ENCODE data around the gene MUC5B. TPM values are rescaled to one million over a fixed set of nuclear protein-coding genes. Genes with fewer than 3 reads are reported as not detected.
"Not testable (repeated sequence)": the region's sequence is repeated elsewhere in the genome, so short reads cannot be mapped to it uniquely, and the experiment has no call there.

MUC5B gene
- total RNA-seq (2022) (3.4 and 10.5 TPM in 2 replicates), Bru-seq, nascent RNA (percentile 28 among the genes with signal in this experiment), BruChase-seq, experiment 1, labeled RNA remaining after a 6-hour chase (percentile 42 among the genes with signal in this experiment), BruChase-seq, experiment 2, labeled RNA remaining after a 2-hour chase (percentile 26 among the genes with signal in this experiment)
- long read RNA-seq, partial matches to known transcripts = 6 of 6 reads
- long read RNA-seq, other reads (novel, unspliced or antisense) = 0 of 6 reads

GRCh38 chr11:1222491-1223345 is at the start of gene MUC5B:
Gene MUC5B (plus strand): TSS chr11:1223066. CDS start chr11:1223124, 58 bp downstream.
- H3K9me3 Mint-ChIP-seq (ENCODE audit: low read depth, unreplicated experiment) = no peaks in the 10 kb centered on the region
- peak; percentile 75 for DNase-seq
- BruUV-seq (replicated peaks) = no TSS peak
- CTCF ChIA-PET = interaction anchor here (0.7 kb wide), 1 partner anchor 79 kb away, joined by 8 read pairs; no protein-coding TSS in a partner anchor
- peaks cover 14% of the 10 kb centered on the region for H3K36me3 Mint-ChIP-seq (ENCODE audit: insufficient read depth, unreplicated experiment)
- peaks cover 31% of the 10 kb centered on the region for H3K27me3 Mint-ChIP-seq (ENCODE audit: unreplicated experiment)
- intact Hi-C loops (cut with micrococcal nuclease; ENCODE audit: unreplicated experiment) = no loop called here
- H3K4me1 Mint-ChIP-seq (ENCODE audit: low read depth, unreplicated experiment) = peaks cover 16% of the 10 kb centered on the region
- H3K27ac Mint-ChIP-seq (ENCODE audit: unreplicated experiment) = no peak within 1 kb of the TSS
- H3K4me3 Mint-ChIP-seq (ENCODE audit: low read depth, unreplicated experiment) = no peak within 1 kb of the TSS
- no peak for TF ChIP-seq CTCF (IDR thresholded peaks at IDR 0.05; ENCODE audit: unreplicated experiment)

- CTCF ChIA-PET; H3K4me3 Mint-ChIP-seq (ENCODE audit: low read depth, unreplicated experiment); H3K27ac Mint-ChIP-seq (ENCODE audit: unreplicated experiment); H3K4me1 Mint-ChIP-seq (ENCODE audit: low read depth, unreplicated experiment); intact Hi-C loops (cut with micrococcal nuclease; ENCODE audit: unreplicated experiment); DNase-seq; H3K27me3 Mint-ChIP-seq (ENCODE audit: unreplicated experiment); BruUV-seq (replicated peaks): not testable (repeated sequence)
- Mint-ChIP-seq H3K9me3 (ENCODE audit: low read depth, unreplicated experiment) (peaks cover 12% of the 10 kb centered on the region), H3K36me3 (ENCODE audit: insufficient read depth, unreplicated experiment) (peaks cover 22% of the 10 kb centered on the region)
Observed at GRCh38 chr11:1173396-1173795, 49.5 kb upstream of the MUC5B start.

- Mint-ChIP-seq H3K27me3 (ENCODE audit: unreplicated experiment) (no peaks in the 10 kb centered on the region), H3K36me3 (ENCODE audit: insufficient read depth, unreplicated experiment) (peaks cover 18% of the 10 kb centered on the region), H3K9me3 (ENCODE audit: low read depth, unreplicated experiment) (peaks cover 12% of the 10 kb centered on the region), H3K27ac (ENCODE audit: unreplicated experiment) (no peak overlapping the region), H3K4me3 (ENCODE audit: low read depth, unreplicated experiment) (no peak overlapping the region), H3K4me1 (ENCODE audit: low read depth, unreplicated experiment) (no peaks in the 10 kb centered on the region)
- DNase-seq = no peak
- TF ChIP-seq CTCF (IDR thresholded peaks at IDR 0.05; ENCODE audit: unreplicated experiment) = no peak
- intact Hi-C loops (cut with micrococcal nuclease; ENCODE audit: unreplicated experiment) = no loop called here
- CTCF ChIA-PET = no interaction called here
- BruUV-seq (replicated peaks) = no TSS peak
Observed at GRCh38 chr11:1174441-1175370, 48.2 kb upstream of the MUC5B start.

GRCh38 chr11:1175461-1176223 is 47.2 kb upstream of the MUC5B start:
- Mint-ChIP-seq H3K9me3 (ENCODE audit: low read depth, unreplicated experiment) (peaks cover 12% of the 10 kb centered on the region), H3K4me3 (ENCODE audit: low read depth, unreplicated experiment) (no peak overlapping the region), H3K27ac (ENCODE audit: unreplicated experiment) (peak overlapping the region; percentile 40), H3K4me1 (ENCODE audit: low read depth, unreplicated experiment) (no peaks in the 10 kb centered on the region), H3K27me3 (ENCODE audit: unreplicated experiment) (no peaks in the 10 kb centered on the region), H3K36me3 (ENCODE audit: insufficient read depth, unreplicated experiment) (peaks cover 14% of the 10 kb centered on the region)
- CTCF ChIA-PET = no interaction called here
- no TSS peak for BruUV-seq (replicated peaks)
- DNase-seq = no peak
- intact Hi-C loops (cut with micrococcal nuclease; ENCODE audit: unreplicated experiment) = no loop called here
- no peak for TF ChIP-seq CTCF (IDR thresholded peaks at IDR 0.05; ENCODE audit: unreplicated experiment)
